DMS 273 (cell line): ENCODE measurements around the gene C15orf61.

Experiments
- DNase-seq: peaks from one replicate; lab custom pipeline; 2025; ENCODE audit not compliant: unreplicated experiment; lab: John Stamatoyannopoulos, UW

Gene C15orf61

GRCh38 chr15:67512933-67513714 is 7.8 kb upstream of the C15orf61 start:
- DNase-seq, result no peak

GRCh38 chr15:67515090-67515489 is 5.8 kb upstream of the C15orf61 start:
- no peak for DNase-seq

- DNase-seq, result no peak
Observed at GRCh38 chr15:67515557-67515956, 5.4 kb upstream of the C15orf61 start.

GRCh38 chr15:67520321-67521028 is 456 bp upstream of the C15orf61 start:
- no peak for DNase-seq

GRCh38 chr15:67521783-67522568 is 1.0 kb downstream of the C15orf61 start:
- peak; percentile 52 for DNase-seq

GRCh38 chr15:67523330-67523729 is 2.4 kb downstream of the C15orf61 start:
- DNase-seq, result no peak

GRCh38 chr15:67524235-67524634 is 3.3 kb downstream of the C15orf61 start:
- DNase-seq, result no peak

GRCh38 chr15:67528513-67528912 is 7.6 kb downstream of the C15orf61 start:
- DNase-seq, result no peak

GRCh38 chr15:67531379-67531914 is 10.5 kb downstream of the C15orf61 start:
- no peak for DNase-seq

- DNase-seq, result no peak
Observed at GRCh38 chr15:67533873-67534272, 12.9 kb downstream of the C15orf61 start.

- DNase-seq, result no peak
Observed at GRCh38 chr15:67534360-67534759, 13.4 kb downstream of the C15orf61 start.

GRCh38 chr15:67537771-67538170 is 16.8 kb downstream of the C15orf61 start:
- DNase-seq, result no peak

- peak; percentile 87 for DNase-seq
Observed at GRCh38 chr15:67542420-67543347, 21.8 kb downstream of the C15orf61 start, which contains the start of gene MAP2K5. MAP2K5 (plus strand) TSS chr15:67542703; CDS start chr15:67543336, 633 bp downstream.

GRCh38 chr15:67543348-67543718 is 22.4 kb downstream of the C15orf61 start:
- DNase-seq, result no peak

- DNase-seq, result no peak
Observed at GRCh38 chr15:67544475-67544874, 23.5 kb downstream of the C15orf61 start.

GRCh38 chr15:67545864-67546263 is 24.9 kb downstream of the C15orf61 start:
- DNase-seq, result no peak

GRCh38 chr15:67547064-67547463 is 26.1 kb downstream of the C15orf61 start:
- DNase-seq, result no peak

GRCh38 chr15:67547836-67548235 is 26.9 kb downstream of the C15orf61 start:
- no peak for DNase-seq

GRCh38 chr15:67548236-67548852 is 27.4 kb downstream of the C15orf61 start:
- no peak for DNase-seq
